ENCODE data around the gene DHX32. TPM values are rescaled to one million over a fixed set of nuclear protein-coding genes. Genes with fewer than 3 reads are reported as not detected.
"Not testable (repeated sequence)": the region's sequence is repeated elsewhere in the genome, so short reads cannot be mapped to it uniquely, and the experiment has no call there.

Gene DHX32, protein sequence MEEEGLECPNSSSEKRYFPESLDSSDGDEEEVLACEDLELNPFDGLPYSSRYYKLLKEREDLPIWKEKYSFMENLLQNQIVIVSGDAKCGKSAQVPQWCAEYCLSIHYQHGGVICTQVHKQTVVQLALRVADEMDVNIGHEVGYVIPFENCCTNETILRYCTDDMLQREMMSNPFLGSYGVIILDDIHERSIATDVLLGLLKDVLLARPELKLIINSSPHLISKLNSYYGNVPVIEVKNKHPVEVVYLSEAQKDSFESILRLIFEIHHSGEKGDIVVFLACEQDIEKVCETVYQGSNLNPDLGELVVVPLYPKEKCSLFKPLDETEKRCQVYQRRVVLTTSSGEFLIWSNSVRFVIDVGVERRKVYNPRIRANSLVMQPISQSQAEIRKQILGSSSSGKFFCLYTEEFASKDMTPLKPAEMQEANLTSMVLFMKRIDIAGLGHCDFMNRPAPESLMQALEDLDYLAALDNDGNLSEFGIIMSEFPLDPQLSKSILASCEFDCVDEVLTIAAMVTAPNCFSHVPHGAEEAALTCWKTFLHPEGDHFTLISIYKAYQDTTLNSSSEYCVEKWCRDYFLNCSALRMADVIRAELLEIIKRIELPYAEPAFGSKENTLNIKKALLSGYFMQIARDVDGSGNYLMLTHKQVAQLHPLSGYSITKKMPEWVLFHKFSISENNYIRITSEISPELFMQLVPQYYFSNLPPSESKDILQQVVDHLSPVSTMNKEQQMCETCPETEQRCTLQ
- polyA plus RNA-seq (ENCODE audit: insufficient read length in 3 of 3) = 10 to 100 TPM; 21.7 to 25.8 (median 24.2) TPM
- long read RNA-seq, donor 1 = 0 reads
- long read RNA-seq, donor 2 = 0 reads
- long read RNA-seq, donor 3, partial matches to known transcripts = 5 of 6 reads
- long read RNA-seq, donor 3, other reads (novel, unspliced or antisense) = 0 of 6 reads
- long read RNA-seq, donor 4, partial matches to known transcripts = 0 of 1 reads
- long read RNA-seq, donor 4, other reads (novel, unspliced or antisense) = 0 of 1 reads
- long read RNA-seq, donor 5 = 0 reads
- long read RNA-seq, donor 6, partial matches to known transcripts = 5 of 6 reads
- long read RNA-seq, donor 6, other reads (novel, unspliced or antisense) = 0 of 6 reads
- long read RNA-seq, donor 7, partial matches to known transcripts = 46 of 124 reads
- long read RNA-seq, donor 7, other reads (novel, unspliced or antisense) = 77 of 124 reads
- long read RNA-seq, donor 8, partial matches to known transcripts = 8 of 11 reads
- long read RNA-seq, donor 8, other reads (novel, unspliced or antisense) = 0 of 11 reads
- long read RNA-seq, donor 9 = 0 reads
- long read RNA-seq, donor 10 = 0 reads
- long read RNA-seq, donor 11 = 0 reads
- long read RNA-seq, donor 12, partial matches to known transcripts = 44 of 84 reads
- long read RNA-seq, donor 12, other reads (novel, unspliced or antisense) = 40 of 84 reads
- long read RNA-seq, donor 13 = 0 reads
- long read RNA-seq, donor 14 = 0 reads
- long read RNA-seq, donor 15, partial matches to known transcripts = 0 of 2 reads
- long read RNA-seq, donor 15, other reads (novel, unspliced or antisense) = 0 of 2 reads
- long read RNA-seq, donor 16, partial matches to known transcripts = 8 of 13 reads
- long read RNA-seq, donor 16, other reads (novel, unspliced or antisense) = 5 of 13 reads

DNA sequence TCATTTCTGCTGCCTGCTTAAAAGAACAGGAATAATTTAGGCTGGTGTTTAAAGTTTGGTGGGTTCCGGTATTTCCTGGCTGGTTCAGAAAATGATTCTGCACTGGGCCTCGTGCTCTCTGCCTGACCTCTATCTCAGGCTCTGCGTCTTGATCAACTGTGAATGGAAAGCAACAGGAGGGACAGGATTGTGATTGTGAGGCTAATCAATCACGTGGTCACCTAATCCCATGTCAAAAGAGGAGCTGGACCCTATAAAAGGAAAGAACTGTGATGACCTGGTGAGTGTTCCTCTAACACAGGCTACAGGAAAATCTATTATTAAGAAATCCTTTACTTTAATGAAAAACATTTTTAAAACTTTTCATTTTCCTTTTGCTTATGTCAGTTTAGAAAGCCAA lies at the start of gene DHX32:
TSS of gene DHX32 (minus strand) at position 101 of the 400 bp plus-strand sequence. CDS start 468 bp downstream, outside the sequence.
- no peak for DNase-seq (ENCODE audit: extremely low read depth in 1 of 11, low read depth in 9 of 11, low spot score in 4 of 11)

DNA sequence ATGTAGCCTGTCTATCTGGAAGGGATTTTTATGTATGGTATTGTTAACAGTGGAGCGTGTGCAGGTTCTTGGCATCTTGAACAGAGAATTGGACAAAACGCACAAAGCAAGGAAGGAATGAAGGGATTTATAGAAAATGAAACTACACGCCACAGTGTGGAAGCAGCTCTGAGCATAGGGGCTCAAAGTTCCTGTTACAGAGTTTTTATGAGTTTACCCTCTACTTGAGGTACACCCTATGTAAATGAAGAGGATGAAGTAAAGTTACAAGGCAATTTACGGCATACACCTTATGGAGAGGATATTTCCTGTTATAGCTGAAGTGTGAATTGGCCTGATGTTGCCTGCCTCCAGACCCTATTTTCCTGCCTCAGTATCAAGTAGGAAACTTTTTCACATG lies 48.5 kb upstream of the DHX32 start:
- no peak for DNase-seq (ENCODE audit: extremely low read depth in 1 of 11, low read depth in 9 of 11, low spot score in 4 of 11)

DNA sequence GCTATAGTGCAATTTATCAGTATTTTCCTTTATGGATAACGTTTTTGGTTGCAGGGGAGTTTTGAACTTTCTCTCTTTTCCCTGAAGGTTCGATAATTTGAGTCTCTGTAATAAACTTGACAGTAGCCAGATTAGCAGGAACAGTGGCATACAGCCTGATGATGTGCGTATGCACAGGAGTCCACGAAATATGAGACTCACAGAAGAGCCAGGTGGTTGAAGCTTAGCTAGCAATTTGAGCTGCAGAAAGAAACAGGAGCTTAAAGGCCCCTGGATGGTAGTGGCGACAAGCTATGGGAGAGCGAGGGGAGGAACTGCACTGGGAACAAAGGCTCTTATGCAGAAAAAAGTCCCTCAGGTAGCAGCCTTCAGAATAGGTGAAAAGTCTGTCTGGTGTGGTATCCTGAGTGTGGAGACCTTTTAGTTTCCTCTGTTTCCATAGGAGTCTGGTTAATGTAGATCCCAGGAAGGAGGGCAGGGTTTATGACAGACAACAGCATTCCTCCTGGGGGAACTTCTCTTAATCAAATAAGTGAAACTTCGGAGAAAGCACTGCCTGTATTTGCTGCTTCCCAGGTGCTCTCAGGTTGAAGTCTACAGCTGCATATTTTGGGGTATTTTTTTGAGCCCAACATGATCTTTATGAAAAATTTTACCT lies 48.0 kb upstream of the DHX32 start:
- no peak for DNase-seq (ENCODE audit: extremely low read depth in 1 of 11, low read depth in 9 of 11, low spot score in 4 of 11)

DNA sequence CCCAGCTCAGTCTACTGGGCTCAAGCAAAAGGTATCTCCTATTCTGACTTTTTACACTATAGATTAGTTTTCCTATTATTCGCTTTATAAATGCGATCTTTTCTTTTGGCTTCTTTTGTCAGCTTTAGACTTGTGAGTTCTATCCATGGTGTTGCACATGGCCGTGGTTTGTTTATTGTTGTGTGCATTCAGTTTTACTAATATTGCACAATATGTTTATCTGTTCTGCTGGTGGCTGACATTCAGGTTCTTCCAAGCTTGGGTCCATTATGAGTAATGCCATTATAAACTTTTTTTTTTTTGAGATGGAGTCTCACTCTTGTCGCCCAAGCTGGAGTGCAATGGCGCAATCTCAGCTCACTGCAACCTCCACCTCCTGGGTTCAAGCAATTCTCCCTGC lies 46.2 kb upstream of the DHX32 start:
- not testable (repeated sequence) for DNase-seq (ENCODE audit: extremely low read depth in 1 of 11, low read depth in 9 of 11, low spot score in 4 of 11)

DNA sequence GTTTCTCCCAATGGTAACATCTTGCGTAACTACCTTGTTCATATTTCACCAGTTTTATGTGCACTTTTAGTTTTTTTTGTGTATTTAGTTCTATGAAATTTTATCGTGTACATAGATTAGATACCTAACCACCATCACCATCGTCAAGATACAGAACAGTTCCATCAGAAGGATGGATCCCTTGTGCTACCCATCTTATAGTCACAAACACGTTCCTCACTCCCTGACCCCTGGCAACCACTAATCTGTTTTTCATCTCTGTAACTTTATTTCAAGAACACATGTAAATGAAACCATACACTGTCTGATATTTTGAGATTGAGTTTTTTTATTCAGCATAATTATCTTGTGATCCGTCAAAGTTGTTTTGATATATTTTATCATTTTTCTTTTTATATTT lies 45.2 kb upstream of the DHX32 start:
- no peak for DNase-seq (ENCODE audit: extremely low read depth in 1 of 11, low read depth in 9 of 11, low spot score in 4 of 11)

DNA sequence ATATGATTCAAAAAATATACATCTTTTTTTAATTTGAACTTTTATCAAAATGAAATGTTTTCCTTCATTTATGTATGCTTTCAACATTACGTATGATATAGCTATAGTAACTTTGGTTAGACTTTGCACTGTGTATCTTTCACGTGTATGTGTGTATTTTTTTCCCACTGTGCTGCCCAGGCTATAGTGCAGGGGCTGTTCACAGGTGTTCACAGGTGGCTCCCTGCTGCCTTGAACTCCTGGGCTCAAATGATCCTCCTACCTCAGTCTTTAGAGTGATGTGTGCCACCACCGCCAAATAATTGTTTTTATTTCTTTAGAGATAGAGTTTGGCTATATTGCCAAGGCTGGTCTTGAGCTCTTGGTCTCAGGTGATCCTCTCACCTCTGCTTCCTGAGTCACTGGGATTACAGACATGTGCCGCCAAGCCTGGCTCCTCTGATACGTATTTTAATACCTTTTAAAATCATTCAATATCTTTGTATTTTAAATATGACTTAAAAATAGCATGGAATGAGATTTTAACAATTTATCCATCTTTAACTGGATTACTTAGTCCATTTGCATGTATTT lies 44.3 kb upstream of the DHX32 start:
- DNase-seq (ENCODE audit: extremely low read depth in 1 of 11, low read depth in 9 of 11, low spot score in 4 of 11) = no peak

DNA sequence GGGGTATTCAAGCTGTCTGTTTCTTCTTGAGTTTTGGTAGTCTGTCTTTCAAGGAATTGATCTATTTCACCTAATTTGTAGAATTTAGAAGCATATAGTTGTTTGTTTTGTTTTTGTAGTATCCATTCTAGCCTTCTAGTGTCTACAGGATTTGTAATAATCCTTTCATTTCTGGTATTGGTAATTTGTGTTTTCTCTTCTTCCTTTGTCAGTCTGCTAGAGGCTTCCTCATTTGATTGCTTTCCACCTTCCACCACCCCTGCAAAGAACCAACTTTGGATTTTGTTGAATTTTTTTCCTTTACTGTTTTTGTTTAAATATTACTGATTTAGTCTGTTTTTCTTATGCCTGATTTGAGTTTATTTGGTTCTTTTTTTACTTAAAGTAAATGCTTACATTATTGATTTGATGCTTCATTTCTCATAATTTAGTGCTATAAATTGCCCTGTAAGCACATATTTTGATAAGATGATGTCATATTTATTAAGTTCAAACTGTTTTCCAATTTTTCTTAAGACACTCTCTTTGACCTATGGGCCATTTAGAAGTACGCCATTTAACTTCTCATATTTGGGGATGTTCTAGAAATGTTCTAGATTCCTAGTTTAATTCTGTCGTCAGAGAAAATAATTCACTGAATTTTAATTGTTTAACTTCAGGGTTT lies 40.7 kb upstream of the DHX32 start:
- not testable (repeated sequence) for DNase-seq (ENCODE audit: extremely low read depth in 1 of 11, low read depth in 9 of 11, low spot score in 4 of 11)

DNA sequence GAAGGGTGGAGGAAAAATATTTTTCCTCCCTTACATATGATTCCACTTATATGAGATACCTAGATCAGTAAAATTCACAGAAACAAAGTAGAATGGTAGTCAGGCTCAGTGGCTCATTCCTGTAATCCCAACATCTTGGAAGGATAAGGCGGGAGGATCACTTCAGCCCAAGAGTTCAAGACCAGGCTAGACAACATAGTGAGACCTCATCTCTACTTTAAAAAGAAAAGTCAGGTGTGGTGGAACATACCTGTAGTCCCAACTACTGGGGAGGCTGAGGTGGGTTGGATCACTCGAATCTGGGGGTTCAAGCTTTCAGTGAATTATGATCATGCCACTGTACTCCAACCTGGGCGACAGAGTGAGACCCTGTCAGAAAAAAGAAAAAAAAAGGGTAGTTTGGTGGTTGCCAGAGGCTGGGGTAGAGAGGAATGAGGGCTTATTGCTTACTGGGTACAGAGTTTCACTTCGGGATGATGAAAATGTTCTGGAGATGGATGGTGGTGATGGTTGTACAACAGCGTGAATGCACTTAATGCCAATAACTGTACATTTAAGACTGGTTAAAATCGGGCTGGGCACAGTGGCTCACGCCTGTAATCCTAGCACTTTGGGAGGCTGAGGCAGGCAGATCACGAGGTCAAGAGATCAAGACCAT lies 36.7 kb upstream of the DHX32 start:
- DNase-seq (ENCODE audit: extremely low read depth in 1 of 11, low read depth in 9 of 11, low spot score in 4 of 11) = not testable (repeated sequence)

DNA sequence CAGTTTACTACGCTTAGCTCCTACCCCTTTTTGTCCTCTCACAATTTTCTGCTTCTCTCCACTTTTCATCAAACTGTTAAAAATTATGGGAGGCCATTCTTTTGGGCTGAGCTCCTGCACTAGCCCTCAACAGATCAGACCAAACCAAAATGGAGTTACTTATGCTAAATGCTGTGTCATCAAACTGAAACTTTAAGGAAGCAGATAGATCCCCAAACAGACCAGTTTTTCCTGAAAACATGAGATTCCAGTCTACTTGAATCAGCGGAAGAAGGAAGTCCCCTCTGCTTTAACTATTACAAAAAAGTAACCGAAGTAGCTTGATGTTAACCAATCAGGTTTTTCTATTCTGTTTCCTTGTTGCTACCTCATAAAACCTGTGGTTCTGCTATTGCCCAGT lies 35.9 kb upstream of the DHX32 start:
- DNase-seq (ENCODE audit: extremely low read depth in 1 of 11, low read depth in 9 of 11, low spot score in 4 of 11) = no peak

DNA sequence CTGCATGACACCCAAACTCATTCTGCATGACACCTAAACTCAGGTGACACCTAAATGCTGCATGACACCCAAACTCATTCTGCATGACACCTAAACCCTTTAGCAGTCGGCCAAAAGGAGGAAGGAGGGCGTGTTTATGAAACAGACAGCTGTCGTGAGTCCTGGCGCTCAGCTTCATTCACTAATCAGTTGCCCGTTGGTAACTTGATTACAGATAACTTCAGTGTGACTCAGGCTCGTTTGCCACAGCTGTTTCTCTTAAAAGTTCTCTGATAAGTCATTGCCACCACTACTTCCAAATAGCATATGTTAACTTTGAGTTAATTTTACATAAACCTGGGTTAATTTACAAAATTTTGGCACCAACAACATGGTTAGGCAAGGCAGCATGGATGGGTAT lies 32.2 kb upstream of the DHX32 start:
- DNase-seq (ENCODE audit: extremely low read depth in 1 of 11, low read depth in 9 of 11, low spot score in 4 of 11) = not testable (repeated sequence)

DNA sequence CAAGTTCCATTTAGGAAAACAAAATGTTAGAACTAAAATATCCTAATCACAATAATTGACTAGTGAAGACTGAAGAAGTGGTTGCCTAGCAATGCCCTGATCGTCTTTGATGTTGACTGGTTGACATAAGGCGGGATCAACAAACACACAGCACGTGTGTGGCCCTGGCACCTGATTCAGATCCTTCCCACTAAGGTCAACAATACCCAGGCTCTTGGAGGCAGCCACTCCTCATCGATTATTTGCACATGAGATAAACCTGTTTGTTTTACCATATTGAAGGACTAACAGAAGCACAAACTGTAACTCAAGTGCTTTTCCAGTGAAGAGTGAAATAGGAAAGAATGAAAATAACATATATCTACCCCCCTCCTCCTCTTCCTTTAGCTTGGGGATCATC lies 30.9 kb upstream of the DHX32 start:
- no peak for DNase-seq (ENCODE audit: extremely low read depth in 1 of 11, low read depth in 9 of 11, low spot score in 4 of 11)

DNA sequence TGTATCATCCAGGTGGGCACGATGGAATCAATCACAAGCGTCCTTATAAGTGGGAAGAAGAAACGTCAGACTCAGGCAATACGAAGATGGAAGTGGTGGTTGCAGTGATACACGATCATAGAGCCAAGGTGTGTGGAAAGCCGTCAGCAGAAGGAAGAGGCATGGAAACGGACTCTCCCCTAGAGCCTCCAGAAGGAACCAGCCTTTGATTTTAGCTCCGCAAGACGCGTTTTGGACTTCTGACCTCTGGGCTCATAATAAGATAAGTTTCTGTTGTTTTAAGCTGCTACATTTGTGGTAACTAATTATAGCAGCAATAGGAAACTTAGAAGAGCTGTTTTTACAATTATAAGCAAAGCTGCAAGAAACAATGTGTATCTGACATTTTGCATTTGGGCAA lies 30.1 kb upstream of the DHX32 start:
- DNase-seq (ENCODE audit: extremely low read depth in 1 of 11, low read depth in 9 of 11, low spot score in 4 of 11) = no peak

DNA sequence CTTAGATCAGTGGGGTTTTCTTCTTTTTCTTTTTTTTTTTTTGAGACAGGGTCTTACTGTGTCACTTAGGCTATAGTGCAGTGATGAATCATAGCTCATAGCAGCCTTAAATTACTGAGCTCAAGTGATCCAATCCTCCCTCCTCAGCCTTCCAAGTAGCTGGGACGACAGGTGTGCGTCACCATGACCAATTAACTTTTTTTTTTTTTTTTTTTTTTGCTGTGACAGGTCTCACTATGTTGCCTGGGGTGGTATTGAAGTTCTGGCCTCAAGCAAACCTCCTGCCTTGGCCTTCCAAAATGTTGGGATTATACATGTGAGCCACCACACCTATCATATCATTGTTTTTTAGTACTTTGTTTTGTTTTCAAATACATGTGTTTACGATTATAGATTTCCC lies 28.4 kb upstream of the DHX32 start:
- DNase-seq (ENCODE audit: extremely low read depth in 1 of 11, low read depth in 9 of 11, low spot score in 4 of 11) = not testable (repeated sequence)

DNA sequence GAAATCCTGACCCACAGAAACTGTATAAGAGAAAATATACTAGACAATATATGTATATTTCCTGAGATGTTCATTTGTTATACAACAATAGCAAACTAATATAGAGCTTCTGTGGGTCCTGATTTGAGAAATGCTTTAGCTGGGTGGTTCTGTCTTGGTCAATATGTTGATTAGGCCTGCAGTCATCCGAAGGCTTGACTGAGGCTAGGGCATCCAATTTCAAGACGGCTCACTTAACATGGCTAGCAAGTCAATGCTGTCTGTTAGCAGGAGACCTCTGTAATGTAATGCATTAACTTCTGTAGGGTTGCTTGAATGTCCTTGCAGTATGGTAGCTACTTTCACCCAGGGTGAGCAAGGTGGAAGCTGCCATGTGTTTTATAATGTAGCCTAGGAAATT lies 27.7 kb upstream of the DHX32 start:
- not testable (repeated sequence) for DNase-seq (ENCODE audit: extremely low read depth in 1 of 11, low read depth in 9 of 11, low spot score in 4 of 11)

DNA sequence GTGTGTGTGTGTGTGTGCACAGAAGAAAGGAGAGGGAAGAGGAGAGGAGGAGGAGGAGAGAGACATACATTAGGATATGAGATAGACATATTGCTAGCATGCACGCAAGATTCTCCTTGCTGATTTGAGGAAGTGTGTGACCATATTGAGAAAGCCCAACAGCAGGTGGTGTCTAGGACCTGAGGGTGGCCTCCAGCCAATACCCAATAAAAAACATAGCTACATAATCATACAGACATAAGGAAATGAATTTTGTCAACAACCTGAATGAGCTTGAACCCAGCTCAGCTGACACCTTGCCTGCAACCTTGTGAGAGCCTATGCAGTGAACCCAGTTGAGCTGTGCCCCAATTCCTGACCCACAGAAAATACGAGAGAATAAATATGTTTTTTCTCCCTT lies 26.5 kb upstream of the DHX32 start:
- DNase-seq (ENCODE audit: extremely low read depth in 1 of 11, low read depth in 9 of 11, low spot score in 4 of 11) = not testable (repeated sequence)

DNA sequence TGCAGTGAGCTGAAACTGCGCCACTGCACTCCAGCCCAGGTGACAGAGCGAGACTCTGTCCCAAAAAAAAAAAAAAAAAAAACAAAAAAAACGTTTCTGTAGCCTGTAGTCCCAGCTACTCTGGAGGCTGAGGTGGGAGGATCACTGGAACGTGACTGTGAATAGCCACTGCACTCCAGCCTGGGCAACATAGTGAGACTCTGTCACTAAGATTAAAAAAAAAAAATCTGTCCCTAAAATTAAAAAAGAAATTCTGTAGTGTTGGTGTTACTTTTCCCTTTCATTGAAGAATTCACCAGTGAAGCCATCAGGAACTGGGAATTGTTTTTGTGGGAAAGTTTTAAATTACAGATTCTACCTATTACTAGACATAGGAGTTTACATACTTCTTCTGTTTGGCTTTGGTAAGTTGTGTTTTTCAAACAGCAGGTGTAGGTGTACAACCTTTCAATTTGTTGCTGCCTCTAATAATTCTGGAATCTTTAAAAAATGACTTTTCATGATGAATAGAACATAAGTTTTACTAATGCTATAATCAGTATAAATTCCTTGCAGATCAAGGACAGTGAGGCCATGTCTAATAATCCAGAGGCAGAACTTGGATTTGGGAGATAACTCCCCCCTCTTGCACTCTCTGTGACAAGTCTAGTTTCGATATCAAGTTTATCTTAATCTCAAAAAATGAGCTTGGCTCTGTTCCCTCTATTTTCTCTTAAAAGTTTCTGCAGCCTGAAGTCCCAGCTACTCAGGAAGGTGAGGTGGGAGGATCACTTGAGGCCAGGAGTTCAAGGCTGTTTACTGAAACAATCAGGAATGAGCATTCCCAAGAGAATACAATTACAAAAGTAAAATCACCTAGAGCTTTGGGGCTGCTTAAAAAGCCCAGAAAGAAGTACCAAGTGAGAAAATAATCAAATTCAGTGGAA lies 24.2 kb upstream of the DHX32 start:
- not testable (repeated sequence) for DNase-seq (ENCODE audit: extremely low read depth in 1 of 11, low read depth in 9 of 11, low spot score in 4 of 11)
